HG02870 (cell line): ENCODE measurements around the gene DCP1B.

ENCODE experiments used
- ATAC-seq: cut with Tn5 transposase; IDR thresholded peaks from one replicate; pipeline ENCODE4 v1.9.1; 2021; ENCODE audit warnings: mild to moderate bottlenecking, moderate library complexity; ENCODE audit not compliant: unreplicated experiment

The DCP1B gene

GRCh38 chr12:1920971-1921370, 83.3 kb downstream of the DCP1B start:
- no peak for ATAC-seq

GRCh38 chr12:1920436-1920835, 83.8 kb downstream of the DCP1B start:
- no peak for ATAC-seq

GRCh38 chr12:1919763-1920162, 84.5 kb downstream of the DCP1B start:
- ATAC-seq: no peak

- no peak for ATAC-seq
These were observed 85.0 kb downstream of the DCP1B start for GRCh38 chr12:1919284-1919683.

GRCh38 chr12:1918884-1919236, 85.4 kb downstream of the DCP1B start:
- no peak for ATAC-seq

- ATAC-seq: no peak
These were observed 86.0 kb downstream of the DCP1B start, which contains the start of gene CACNA2D4 for GRCh38 chr12:1918081-1918883. TSS of gene CACNA2D4 (minus strand) at chr12:1918652. CDS start at chr12:1918473, 179 bp downstream.

- no peak for ATAC-seq
These were observed 86.8 kb downstream of the DCP1B start for GRCh38 chr12:1917172-1918070.

GRCh38 chr12:1916371-1917171, 87.7 kb downstream of the DCP1B start:
- ATAC-seq: no peak

- no peak for ATAC-seq
These were observed 88.9 kb downstream of the DCP1B start for GRCh38 chr12:1915082-1915968.

- ATAC-seq: no peak
These were observed 89.9 kb downstream of the DCP1B start for GRCh38 chr12:1914114-1914911.

GRCh38 chr12:1913377-1914113, 90.7 kb downstream of the DCP1B start:
- ATAC-seq: no peak

GRCh38 chr12:1912580-1913376, 91.5 kb downstream of the DCP1B start:
- ATAC-seq: no peak

GRCh38 chr12:1911598-1912575, 92.4 kb downstream of the DCP1B start:
- no peak for ATAC-seq

- no peak for ATAC-seq
These were observed 93.8 kb downstream of the DCP1B start for GRCh38 chr12:1910468-1910867.

GRCh38 chr12:1908758-1909157, 95.5 kb downstream of the DCP1B start:
- ATAC-seq: no peak
